ENCODE measurements around the gene CFAP53. TPM values are rescaled to one million over a fixed set of nuclear protein-coding genes. Genes with fewer than 3 reads are reported as not detected.

The CFAP53 gene
- total and polyA plus RNA-seq, 2 donors (not counting 3 experiments of a cell fraction or from before 2014, with no cell fraction given), result 0.12 to 0.18 TPM

- POLR2A ChIA-PET, result no interaction called here
- peak within 1 kb of the TSS; percentile 33 for H3K27ac ChIP-seq (ENCODE audit: insufficient read depth, low read depth, low read length)
- CTCF ChIA-PET, result no interaction called here
- dilution Hi-C loops (cut with MboI; ENCODE audit: extremely low pct_ligation_motif_present, low sequenced_read_pairs), result no loop called here
- H2AFZ ChIP-seq (ENCODE audit: low read depth, low read length), result peak within 1 kb of the TSS; percentile 91
- FAIRE-seq (peak; percentile 100), DNase-seq (ENCODE audit: low read depth, low spot score) (peak; percentile 100)
- H3K9me1 ChIP-seq (replicated peaks; ENCODE audit: control insufficient read depth, extremely low read depth, insufficient read depth, low read length), result no peaks in the 10 kb centered on the region
- no TSS peak for BruUV-seq (replicated peaks)
- peak within 1 kb of the TSS; percentile 37 for H3K9ac ChIP-seq (replicated peaks; ENCODE audit: extremely low read depth, insufficient read depth, low read length)
- peaks cover 13% of the 10 kb centered on the region for H3K79me2 ChIP-seq (ENCODE audit: control insufficient read depth, insufficient read depth, low read length)
- peaks cover 0 to 22% of the 10 kb centered on the region in 2 experiments for H3K36me3 ChIP-seq (ENCODE audit: control insufficient read depth in 2 of 2, extremely low read depth in 1 of 2, insufficient read depth in 2 of 2, low read length in 2 of 2)
- TF ChIP-seq FOS (IDR thresholded peaks at IDR 0.05; ENCODE audit: borderline replicate concordance, insufficient read depth, low read length) (no peak), EZH2 (IDR thresholded peaks at IDR 0.05; ENCODE audit: borderline replicate concordance, low read depth, low read length, severe bottlenecking) (no peak), JUN (IDR thresholded peaks at IDR 0.05; ENCODE audit: borderline replicate concordance, insufficient read depth, insufficient read length, low read depth) (peak; percentile 43), MYC (IDR thresholded peaks at IDR 0.05; ENCODE audit: low read depth, low read length) (no peak), MAX (IDR thresholded peaks at IDR 0.05; ENCODE audit: insufficient read depth, insufficient read length) (peak; percentile 6), POLR2A (IDR thresholded peaks at IDR 0.05; ENCODE audit: low read depth, low read length) (peak; percentile 77), GATA2 (IDR thresholded peaks at IDR 0.05; ENCODE audit: insufficient read depth, insufficient read length, low read depth, low read length) (no peak), CTCF (IDR thresholded peaks at IDR 0.05; ENCODE audit: extremely low read depth in 1 of 2, insufficient read depth in 1 of 2, low read depth in 1 of 2, low read length in 2 of 2) (peak; percentile 35 to 69), POLR2AphosphoS5 (IDR thresholded peaks at IDR 0.05; ENCODE audit: insufficient read depth, low read depth, low read length) (peak; percentile 75)
- H3K4me3 ChIP-seq (replicated peaks in 1 of 3; ENCODE audit: insufficient read depth in 1 of 3, low read depth in 1 of 3, low read length in 3 of 3), result peak within 1 kb of the TSS; percentile 76 to 88 (median 78)
- peaks cover 5% of the 10 kb centered on the region for H3K4me1 ChIP-seq (ENCODE audit: control insufficient read depth, extremely low read depth, insufficient read depth, low read length)
- peak within 1 kb of the TSS; percentile 75 for H3K4me2 ChIP-seq (ENCODE audit: insufficient read depth, low read length)
- intact Hi-C loops (cut with micrococcal nuclease), result loop anchor here (1.0 to 2.0 kb wide), 3 partner anchors 11 to 87 kb away; partner anchors contain the start of gene SKA1
- no peaks in the 10 kb centered on the region for H4K20me1 ChIP-seq (replicated peaks; ENCODE audit: control insufficient read depth, extremely low read depth, insufficient read depth, low read length)
- H3K27me3 ChIP-seq (ENCODE audit: control insufficient read depth in 2 of 2, insufficient read depth in 2 of 2, low read length in 2 of 2), result peaks cover 0 to 1% of the 10 kb centered on the region in 2 experiments
- H3K9me3 ChIP-seq (replicated peaks; ENCODE audit: control insufficient read depth, insufficient read depth, low read length), result no peaks in the 10 kb centered on the region
Observed at GRCh38 chr18:50287441-50288347, 21.4 kb upstream of the CFAP53 start, which contains the start of gene CXXC1. CXXC1 (minus strand) TSS chr18:50287692; CDS start chr18:50287589, 103 bp downstream.
